Neural cell (in vitro differentiated cells): ENCODE results near the gene PROK1. TPM values are rescaled to one million over a fixed set of nuclear protein-coding genes. Genes with fewer than 3 reads are reported as not detected.

ENCODE experiments used
- H2AFZ ChIP-seq: fragments of 200-600, 300-800 bp; sonication (generic), shearing (Covaris generic); 2 replicates; pipeline ENCODE4 v1.6.0; 2014; ENCODE audit warnings: low read depth, mild to moderate bottlenecking, antibody characterized with exemption, low read length, moderate library complexity
- H3F3A ChIP-seq: fragments of 200-600 bp; shearing (Covaris generic); 2 replicates; pipeline ENCODE4 v1.6.1; 2016; ENCODE audit warnings: mild to moderate bottlenecking, moderate library complexity, mixed read lengths, antibody characterized with exemption, low read length; ENCODE audit not compliant: insufficient read depth, poor library complexity, severe bottlenecking
- H3K27ac ChIP-seq: fragments of 200-600, 300-800 bp; sonication (generic), shearing (Covaris generic); 2 replicates; pipeline ENCODE4 v1.5.1; 2014; ENCODE audit warnings: mild to moderate bottlenecking, low read length, moderate library complexity
- H3K27me3 ChIP-seq: fragments of 300-800, 200-600 bp; sonication (generic), shearing (Covaris generic); 2 replicates; pipeline ENCODE4 v1.6.0; 2014; ENCODE audit warnings: mild to moderate bottlenecking, low read depth, low read length, moderate library complexity; ENCODE audit not compliant: insufficient read depth
- H3K36me3 ChIP-seq: fragments of 300-800, 200-600 bp; sonication (generic), shearing (Covaris generic); 2 replicates; pipeline ENCODE4 v1.5.1; 2014; ENCODE audit warnings: mild to moderate bottlenecking, antibody characterized with exemption, low read length, moderate library complexity; ENCODE audit not compliant: insufficient read depth
- H3K4me2 ChIP-seq: fragments of 300-800, 200-600 bp; sonication (generic), shearing (Covaris generic); 2 replicates; pipeline ENCODE4 v1.6.0; 2014; ENCODE audit warnings: mild to moderate bottlenecking, low read length
- H3K4me3 ChIP-seq: fragments of 300-800, 200-600 bp; sonication (generic), shearing (Covaris generic); 2 replicates; pipeline ENCODE4 v1.5.1; 2014; ENCODE audit warnings: mild to moderate bottlenecking, low read length, moderate library complexity
- H3K79me2 ChIP-seq: fragments of 200-600 bp; shearing (Covaris generic); replicated peaks from 2 replicates; pipeline ENCODE4 v1.6.0; 2014; ENCODE audit warnings: mild to moderate bottlenecking, low read length, moderate library complexity; ENCODE audit not compliant: insufficient read depth
- H3K9ac ChIP-seq: fragments of 300-800, 200-600 bp; sonication (generic), shearing (Covaris generic); 2 replicates; pipeline ENCODE4 v1.6.1; 2016; ENCODE audit warnings: mild to moderate bottlenecking, low read length, mixed read lengths
- H3K9me2 ChIP-seq: fragments of 200-600 bp; shearing (Covaris generic); 2 replicates; pipeline ENCODE4 v1.6.1; 2016; ENCODE audit warnings: mild to moderate bottlenecking, low read length, mixed read lengths; ENCODE audit not compliant: insufficient read depth
- H3K9me3 ChIP-seq: fragments of 200-600, 300-800 bp; sonication (generic), shearing (Covaris generic); 2 replicates; pipeline ENCODE4 v1.6.1; 2016; ENCODE audit warnings: mild to moderate bottlenecking, mixed run types, low read length, moderate library complexity, mixed read lengths
- H4K20me1 ChIP-seq: fragments of 200-600 bp; shearing (Covaris generic); 2 replicates; pipeline ENCODE4 v1.6.1; 2016; ENCODE audit warnings: mild to moderate bottlenecking, mixed run types; ENCODE audit not compliant: insufficient read depth
- CTCF ChIP-seq: fragments of 450-650 bp; IDR thresholded peaks from 2 replicates; pipeline ENCODE4 v1.5.1; 2014; ENCODE audit warnings: antibody characterized with exemption, mild to moderate bottlenecking, moderate library complexity; ENCODE audit not compliant: poor library complexity, severe bottlenecking
- EP300 ChIP-seq: fragments of 450-650 bp; conservative IDR thresholded peaks from 2 replicates; pipeline ENCODE4 v1.6.1; 2014; ENCODE audit warnings: antibody characterized with exemption, mild to moderate bottlenecking, moderate library complexity; ENCODE audit not compliant: poor library complexity, severe bottlenecking
- EZH2 ChIP-seq: fragments of 200-600, 300-800 bp; shearing (Covaris generic), sonication (generic); IDR thresholded peaks from 2 replicates; pipeline ENCODE4 v1.6.1; 2014; ENCODE audit warnings: antibody characterized with exemption, low read length, borderline replicate concordance, mild to moderate bottlenecking; ENCODE audit not compliant: insufficient read depth, poor library complexity, severe bottlenecking
- MXI1 ChIP-seq: fragments of 450-650 bp; conservative IDR thresholded peaks from 2 replicates; pipeline ENCODE4 v1.6.1; 2014; ENCODE audit warnings: antibody characterized with exemption, mild to moderate bottlenecking; ENCODE audit not compliant: poor library complexity, severe bottlenecking
- POLR2AphosphoS5 ChIP-seq: IDR thresholded peaks from 2 replicates; pipeline ENCODE4 v1.6.1; 2012
- RAD21 ChIP-seq: fragments of 450-650 bp; conservative IDR thresholded peaks from 2 replicates; pipeline ENCODE4 v1.6.1; 2014; ENCODE audit warnings: antibody characterized with exemption, mild to moderate bottlenecking, moderate library complexity
- REST ChIP-seq: IDR thresholded peaks from 2 replicates; pipeline ENCODE4 v1.6.1; 2012; ENCODE audit warnings: borderline replicate concordance
- SMC3 ChIP-seq: fragments of 450-650 bp; conservative IDR thresholded peaks from 2 replicates; pipeline ENCODE4 v1.6.1; 2014; ENCODE audit warnings: antibody characterized with exemption, mild to moderate bottlenecking, moderate library complexity; ENCODE audit not compliant: poor library complexity
- TAF1 ChIP-seq: IDR thresholded peaks from 2 replicates; pipeline ENCODE4 v1.6.1; 2012; ENCODE audit warnings: low read depth
- polyA plus RNA-seq: library from polyadenylated mRNA; depleted of rRNA; stranded (reverse); fragments of >200 nt; gene quantifications from 2 replicates; pipeline ENCODE4 v1.2.3, GENCODE V29; 2014

Gene PROK1
- polyA plus RNA-seq, 1 donor from 2014 or later = 0.54 TPM

GRCh38 chr1:110420023-110420662 lies 30.8 kb upstream of the PROK1 start:
- Histone ChIP-seq H4K20me1 (no peaks in the 10 kb centered on the region), H2AFZ (no peak overlapping the region), H3K9me2 (no peaks in the 10 kb centered on the region), H3K36me3 (no peaks in the 10 kb centered on the region), H3K79me2 (no peaks in the 10 kb centered on the region), H3K4me2 (no peak overlapping the region), H3K27ac (no peak overlapping the region), H3K9ac (no peak overlapping the region), H3F3A (no peaks in the 10 kb centered on the region), H3K27me3 (no peaks in the 10 kb centered on the region), H3K4me3 (no peak overlapping the region), H3K9me3 (no peaks in the 10 kb centered on the region)
- TF ChIP-seq SMC3 = no peak
- TF ChIP-seq EZH2 = no peak
- TF ChIP-seq TAF1 = no peak
- no peak for TF ChIP-seq MXI1
- TF ChIP-seq EP300 = no peak
- TF ChIP-seq REST = no peak
- no peak for TF ChIP-seq RAD21
- no peak for TF ChIP-seq POLR2AphosphoS5

- Histone ChIP-seq H3K79me2 (no peaks in the 10 kb centered on the region), H4K20me1 (no peaks in the 10 kb centered on the region), H3K9me2 (no peaks in the 10 kb centered on the region), H3K4me2 (no peak overlapping the region), H3K36me3 (no peaks in the 10 kb centered on the region), H3K27ac (no peak overlapping the region), H3K4me3 (no peak overlapping the region), H3K9me3 (no peaks in the 10 kb centered on the region), H3K27me3 (no peaks in the 10 kb centered on the region), H3F3A (no peaks in the 10 kb centered on the region), H3K9ac (no peak overlapping the region), H2AFZ (no peak overlapping the region)
- TF ChIP-seq EZH2 = no peak
- no peak for TF ChIP-seq REST
- TF ChIP-seq CTCF = no peak
- TF ChIP-seq RAD21 = no peak
- TF ChIP-seq TAF1 = no peak
- no peak for TF ChIP-seq POLR2AphosphoS5
- no peak for TF ChIP-seq EP300
- no peak for TF ChIP-seq SMC3
- TF ChIP-seq MXI1 = no peak
These were observed 29.8 kb upstream of the PROK1 start for GRCh38 chr1:110420874-110421793.
